Left colon (tissue), 2 donors: ENCODE results near the gene MRPL51. TPM values are rescaled to one million over a fixed set of nuclear protein-coding genes. Genes with fewer than 3 reads are reported as not detected.
"Not testable (repeated sequence)": the region's sequence is repeated elsewhere in the genome, so short reads cannot be mapped to it uniquely, and the experiment has no call there.

ENCODE experiments used
- ATAC-seq: fragments of 200-7000 bp; cut with Tn5 transposase; one replicate; pipeline ENCODE4 v1.9.1; 2020; ENCODE audit warnings: mild to moderate bottlenecking, moderate library complexity
- DNase-seq, 2 donors: peaks; one replicate each; pipeline ENCODE4 v3.0.0-alpha.2; 2020
- intact Hi-C, 2 donors: fragments of 100-400 bp; cut with DNase I in 1 of 2; cut with micrococcal nuclease in 1 of 2; formaldehyde crosslinking; loops; one replicate each; pipeline versions ENCODE4 v1.11.2 to v1.14.0; 2022; cut with DNase I, micrococcal nuclease
- long read RNA-seq: library from polyadenylated mRNA; unstranded; transcript quantifications from one replicate; pipeline ENCODE4 v2.0.0, GENCODE V29; 2021
- total RNA-seq, 2 donors: library from RNA; stranded (reverse); fragmentation: NEBNext Ultra II Directional; extraction: Animal tissue kit (Norgen Biotek cat#: 25700); gene quantifications; one replicate each; pipeline ENCODE4 v1.2.1, GENCODE V29; 2021
- donor health status: DM: no; HTN: no; CAD: no.
- donor health status: DM: yes; HTN: yes; CAD: no.

Gene MRPL51
- 100 to 1,000 TPM; 124 to 131 TPM for total RNA-seq
- long read RNA-seq, transcript MRPL51-201 (3 exons, 1,234 nt) = major isoform, 29 of 32 reads
- long read RNA-seq, partial matches to known transcripts = 0 of 32 reads
- long read RNA-seq, other reads (novel, unspliced or antisense) = 0 of 32 reads

- DNase-seq = peak; percentile 97 to 99
- intact Hi-C loops = no loop called here
- ATAC-seq = peak; percentile 91
Measured at GRCh38 chr12:6492838-6493496, at the start of gene MRPL51. MRPL51 (minus strand) TSS chr12:6493262; CDS start chr12:6493136, 126 bp downstream.

- DNase-seq (peak; percentile 78 to 87), ATAC-seq (peak; percentile 72)
- intact Hi-C loops = no loop called here
Measured at GRCh38 chr12:6542209-6543009, 49.3 kb upstream of the MRPL51 start.

GRCh38 chr12:6541371-6542165 is 48.5 kb upstream of the MRPL51 start:
- peak; percentile 10 for ATAC-seq
- intact Hi-C loops = no loop called here
- DNase-seq = no peak

- DNase-seq = peak; percentile 95 to 97
- intact Hi-C loops = no loop called here
- ATAC-seq = peak; percentile 80
Measured at GRCh38 chr12:6540181-6540877, 47.3 kb upstream of the MRPL51 start.

- intact Hi-C loops = loop anchor here in 1 of 2 donors (10.0 kb wide), 2 partner anchors 115 to 205 kb away; no protein-coding TSS in a partner anchor
- no peak for DNase-seq
- peak; percentile 28 for ATAC-seq
Measured at GRCh38 chr12:6539707-6540134, 46.7 kb upstream of the MRPL51 start.

- DNase-seq (no peak), ATAC-seq (no peak)
- intact Hi-C loops = loop anchor here in 1 of 2 donors (10.0 kb wide), 2 partner anchors 114 to 204 kb away; no protein-coding TSS in a partner anchor
Measured at GRCh38 chr12:6539314-6539682, 46.2 kb upstream of the MRPL51 start.

GRCh38 chr12:6538420-6539313 is 45.6 kb upstream of the MRPL51 start:
- intact Hi-C loops = loop anchor here in 1 of 2 donors (10.0 kb wide), 2 partner anchors 114 to 204 kb away; no protein-coding TSS in a partner anchor
- DNase-seq (no peak), ATAC-seq (no peak)

- DNase-seq = peak; percentile 80 to 89
- intact Hi-C loops = loop anchor here in 1 of 2 donors (10.0 kb wide), 2 partner anchors 113 to 203 kb away; no protein-coding TSS in a partner anchor
- ATAC-seq = not testable (repeated sequence)
Measured at GRCh38 chr12:6537580-6538419, 44.7 kb upstream of the MRPL51 start.

GRCh38 chr12:6536894-6537579 is 44.0 kb upstream of the MRPL51 start:
- no peak for DNase-seq
- intact Hi-C loops = loop anchor here in 1 of 2 donors (10.0 kb wide), 2 partner anchors 112 to 202 kb away; no protein-coding TSS in a partner anchor
- ATAC-seq = no peak

GRCh38 chr12:6535960-6536847 is 43.1 kb upstream of the MRPL51 start:
- DNase-seq (no peak), ATAC-seq (no peak)
- intact Hi-C loops = loop anchor here in 1 of 2 donors (10.0 kb wide), 2 partner anchors 111 to 201 kb away; no protein-coding TSS in a partner anchor

GRCh38 chr12:6535697-6535946 is 42.6 kb upstream of the MRPL51 start:
- DNase-seq = no peak

GRCh38 chr12:6534945-6535696 is 42.1 kb upstream of the MRPL51 start:
- DNase-seq = peak; percentile 77 to 81
- intact Hi-C loops = loop anchor here in 1 of 2 donors (10.0 kb wide), 2 partner anchors 110 to 200 kb away; no protein-coding TSS in a partner anchor
- ATAC-seq = peak; percentile 40

More at GRCh38 chr12:6535697-6535946, 42.6 kb upstream of the MRPL51 start:
- no peak for ATAC-seq
- intact Hi-C loops = loop anchor here in 1 of 2 donors (10.0 kb wide), 2 partner anchors 111 to 201 kb away; no protein-coding TSS in a partner anchor

- intact Hi-C loops = loop anchor here in 1 of 2 donors (10.0 kb wide), 2 partner anchors 110 to 200 kb away; no protein-coding TSS in a partner anchor
- ATAC-seq (peak; percentile 44), DNase-seq (no peak)
Measured at GRCh38 chr12:6534695-6534944, 41.6 kb upstream of the MRPL51 start.
